PC-9 (cell line): Measurements from ENCODE around the gene KCNQ5. TPM values are rescaled to one million over a fixed set of nuclear protein-coding genes. Genes with fewer than 3 reads are reported as not detected.

Experiments
- BruUV-seq: library from RNA; stranded (reverse); fragments of 400-500 nt; replicated peaks from 2 replicates; lab custom pipeline; 2021; lab: Mats Ljungman, UMichigan
- CTCF ChIA-PET: fragments of 300-600 bp; sonication (Branson Sonifier 250); formaldehyde crosslinking; loops from one replicate; lab custom pipeline; 2022; ENCODE audit warnings: antibody characterized with exemption; lab: Charles Lee
- POLR2A ChIA-PET: fragments of 300-600 bp; sonication (Branson Sonifier 250); formaldehyde crosslinking; loops from one replicate; lab custom pipeline; 2022; ENCODE audit warnings: antibody characterized with exemption; ENCODE audit not compliant: unreplicated experiment; lab: Charles Lee
- DNase-seq, 2 experiments: peaks; one replicate each; pipeline versions ENCODE4 v3.0.0 to v3.0.0-alpha.2; 2015 to 2022; ENCODE audit warnings: mixed read lengths in 1 of 2
- H2AFZ ChIP-seq: fragments of 200-600 bp; sonication (generic); 2 replicates; pipeline ENCODE4 v1.8.1; 2017; ENCODE audit warnings: antibody characterized with exemption
- H3F3A ChIP-seq: fragments of 200-600 bp; sonication (generic); 2 replicates; pipeline ENCODE4 v1.8.1; 2017; ENCODE audit warnings: antibody characterized with exemption, mild to moderate bottlenecking, low read depth; ENCODE audit not compliant: insufficient read depth
- H3K27ac ChIP-seq: fragments of 200-600 bp; sonication (generic); 2 replicates; pipeline ENCODE4 v1.6.1; 2016; ENCODE audit warnings: mixed run types
- H3K27me3 ChIP-seq: fragments of 200-600 bp; sonication (generic); 2 replicates; pipeline ENCODE4 v1.6.1; 2016; ENCODE audit warnings: low read depth, mixed run types; ENCODE audit not compliant: insufficient read depth
- H3K36me3 ChIP-seq: fragments of 200-600 bp; sonication (generic); 2 replicates; pipeline ENCODE4 v1.6.1; 2016; ENCODE audit warnings: low read depth, mixed run types
- H3K4me1 ChIP-seq: fragments of 200-600 bp; sonication (generic); replicated peaks from 2 replicates; pipeline ENCODE4 v1.6.1; 2016; ENCODE audit warnings: mixed run types; ENCODE audit not compliant: insufficient read depth
- H3K4me2 ChIP-seq: fragments of 200-600 bp; sonication (generic); 2 replicates; pipeline ENCODE4 v1.6.1; 2017; ENCODE audit warnings: mixed run types
- H3K4me3 ChIP-seq: fragments of 200-600 bp; sonication (generic); 2 replicates; pipeline ENCODE4 v1.6.1; 2016; ENCODE audit warnings: mixed run types
- H3K79me2 ChIP-seq: fragments of 200-600 bp; sonication (generic); 2 replicates; pipeline ENCODE4 v1.6.1; 2017; ENCODE audit warnings: low read depth, mixed run types
- H3K9me2 ChIP-seq: fragments of 200-600 bp; sonication (generic); 2 replicates; pipeline ENCODE4 v1.8.1; 2017; ENCODE audit warnings: mild to moderate bottlenecking; ENCODE audit not compliant: insufficient read depth
- H3K9me3 ChIP-seq: fragments of 200-600 bp; sonication (generic); 2 replicates; pipeline ENCODE4 v1.8.1; 2016; ENCODE audit warnings: low read depth; ENCODE audit not compliant: insufficient read depth
- H4K20me1 ChIP-seq: fragments of 200-600 bp; sonication (generic); 2 replicates; pipeline ENCODE4 v1.8.1; 2017; ENCODE audit not compliant: insufficient read depth
- CTCF ChIP-seq: fragments of 200-600 bp; sonication (generic); conservative IDR thresholded peaks from 2 replicates; pipeline ENCODE4 v1.6.1; 2017; ENCODE audit warnings: mixed run types, antibody characterized with exemption, mild to moderate bottlenecking, moderate library complexity
- EZH2 ChIP-seq: fragments of 200-600 bp; sonication (generic); IDR thresholded peaks from 2 replicates; pipeline ENCODE4 v1.8.0; 2017; ENCODE audit warnings: antibody characterized with exemption, low read depth
- intact Hi-C: fragments of 100-400 bp; cut with micrococcal nuclease; formaldehyde crosslinking; loops from one replicate; pipeline ENCODE4 v1.10.0; 2022; ENCODE audit not compliant: unreplicated experiment
- total RNA-seq: library from RNA; stranded (reverse); gene quantifications from 2 replicates; pipeline ENCODE4 v1.2.3, GENCODE V29; 2021

Gene KCNQ5
- total RNA-seq, 1 experiment from 2014 or later, result 0.20 TPM

GRCh38 chr6:73045609-73046008, 423.7 kb downstream of the KCNQ5 start:
- H3F3A ChIP-seq, result no peaks in the 10 kb centered on the region
- intact Hi-C loops, result no loop called here
- no peaks in the 10 kb centered on the region for H3K9me3 ChIP-seq
- H3K4me1 ChIP-seq, result no peaks in the 10 kb centered on the region
- no peaks in the 10 kb centered on the region for H3K79me2 ChIP-seq
- no peaks in the 10 kb centered on the region for H4K20me1 ChIP-seq
- CTCF ChIA-PET, result no interaction called here
- no peaks in the 10 kb centered on the region for H3K27me3 ChIP-seq
- H3K27ac ChIP-seq, result no peak overlapping the region
- no peak overlapping the region for H3K4me2 ChIP-seq
- no peaks in the 10 kb centered on the region for H3K9me2 ChIP-seq
- BruUV-seq, result no TSS peak
- no peak overlapping the region for H3K4me3 ChIP-seq
- no peak overlapping the region for H2AFZ ChIP-seq
- TF ChIP-seq CTCF (no peak), EZH2 (no peak)
- DNase-seq, result no peak
- no peaks in the 10 kb centered on the region for H3K36me3 ChIP-seq
- POLR2A ChIA-PET, result no interaction called here

GRCh38 chr6:73047801-73048200, 425.9 kb downstream of the KCNQ5 start:
- Histone ChIP-seq H4K20me1 (no peaks in the 10 kb centered on the region), H3K79me2 (no peaks in the 10 kb centered on the region), H3K36me3 (no peaks in the 10 kb centered on the region), H2AFZ (no peak overlapping the region), H3K4me3 (no peak overlapping the region), H3K4me1 (no peaks in the 10 kb centered on the region), H3K27ac (no peak overlapping the region), H3F3A (no peaks in the 10 kb centered on the region), H3K4me2 (no peak overlapping the region), H3K27me3 (no peaks in the 10 kb centered on the region), H3K9me3 (no peaks in the 10 kb centered on the region), H3K9me2 (no peaks in the 10 kb centered on the region)
- ChIA-PET CTCF (no interaction called here), POLR2A (no interaction called here)
- no peak for DNase-seq
- no peak for TF ChIP-seq CTCF
- TF ChIP-seq EZH2, result no peak
- intact Hi-C loops, result no loop called here
- BruUV-seq, result no TSS peak

- intact Hi-C loops, result no loop called here
- no peaks in the 10 kb centered on the region for H4K20me1 ChIP-seq
- no peaks in the 10 kb centered on the region for H3K27me3 ChIP-seq
- no peak overlapping the region for H3K4me2 ChIP-seq
- no peaks in the 10 kb centered on the region for H3K9me2 ChIP-seq
- H3K9me3 ChIP-seq, result no peaks in the 10 kb centered on the region
- H3K4me3 ChIP-seq, result no peak overlapping the region
- no peaks in the 10 kb centered on the region for H3K79me2 ChIP-seq
- BruUV-seq, result no TSS peak
- ChIA-PET POLR2A (no interaction called here), CTCF (no interaction called here)
- no peaks in the 10 kb centered on the region for H3K4me1 ChIP-seq
- no peak overlapping the region for H3K27ac ChIP-seq
- TF ChIP-seq CTCF (no peak), EZH2 (no peak)
- no peaks in the 10 kb centered on the region for H3F3A ChIP-seq
- no peak for DNase-seq
- H3K36me3 ChIP-seq, result no peaks in the 10 kb centered on the region
- no peak overlapping the region for H2AFZ ChIP-seq
Observed at GRCh38 chr6:73049971-73050594, 428.2 kb downstream of the KCNQ5 start.
